Stimulated activated CD4-positive, alpha-beta T cell treated with anti-CD3 and anti-CD28 coated beads, Interleukin-2, amount 100 ng/mL, for 48 hours (primary cell): Measurements from ENCODE around the gene TMEM242.

Experiments
- DNase-seq, 2 donors: peaks; one replicate each; pipeline ENCODE4 v3.0.0-alpha.2; 2020

TMEM242 gene

GRCh38 chr6:157287247-157287850 lies 36.0 kb downstream of the TMEM242 start:
- DNase-seq = no peak

GRCh38 chr6:157285422-157285779 lies 37.9 kb downstream of the TMEM242 start:
- DNase-seq = no peak

- DNase-seq = no peak
Measured at GRCh38 chr6:157284738-157285421, 38.4 kb downstream of the TMEM242 start.

GRCh38 chr6:157283900-157284737 lies 39.2 kb downstream of the TMEM242 start:
- no peak for DNase-seq

GRCh38 chr6:157283330-157283898 lies 39.9 kb downstream of the TMEM242 start:
- DNase-seq = no peak

GRCh38 chr6:157282284-157282683 lies 41.0 kb downstream of the TMEM242 start:
- no peak for DNase-seq

GRCh38 chr6:157281570-157281969 lies 41.7 kb downstream of the TMEM242 start:
- DNase-seq = peak in 1 of 2 donors; percentile 7

- no peak for DNase-seq
Measured at GRCh38 chr6:157280947-157281346, 42.4 kb downstream of the TMEM242 start.

- DNase-seq = no peak
Measured at GRCh38 chr6:157280157-157280556, 43.2 kb downstream of the TMEM242 start.

- DNase-seq = no peak
Measured at GRCh38 chr6:157278171-157278570, 45.1 kb downstream of the TMEM242 start.

GRCh38 chr6:157276731-157277130 lies 46.6 kb downstream of the TMEM242 start:
- DNase-seq = no peak

GRCh38 chr6:157276134-157276532 lies 47.2 kb downstream of the TMEM242 start:
- DNase-seq = no peak

- peak; percentile 70 to 83 for DNase-seq
Measured at GRCh38 chr6:157274471-157275226, 48.7 kb downstream of the TMEM242 start.

- peak; percentile 46 to 58 for DNase-seq
Measured at GRCh38 chr6:157273756-157274470, 49.4 kb downstream of the TMEM242 start.

- DNase-seq = peak in 1 of 2 donors; percentile 16
Measured at GRCh38 chr6:157272866-157273755, 50.2 kb downstream of the TMEM242 start.

- no peak for DNase-seq
Measured at GRCh38 chr6:157272372-157272771, 50.9 kb downstream of the TMEM242 start.

- no peak for DNase-seq
Measured at GRCh38 chr6:157271911-157272310, 51.4 kb downstream of the TMEM242 start.

GRCh38 chr6:157271441-157271840 lies 51.9 kb downstream of the TMEM242 start:
- no peak for DNase-seq

GRCh38 chr6:157270916-157271315 lies 52.4 kb downstream of the TMEM242 start:
- no peak for DNase-seq

- DNase-seq = no peak
Measured at GRCh38 chr6:157270308-157270707, 53.0 kb downstream of the TMEM242 start.

GRCh38 chr6:157269261-157269794 lies 54.0 kb downstream of the TMEM242 start:
- DNase-seq = no peak
